A673 (cell line): Measurements from ENCODE around the gene MAP3K1.

Experiments
- EZH2 ChIP-seq: fragments of 200-600 bp; sonication (generic); IDR thresholded peaks from 2 replicates; pipeline ENCODE4 v1.6.1; 2017; ENCODE audit warnings: borderline replicate concordance, low read depth, mild to moderate bottlenecking, mixed read lengths, antibody characterized with exemption, low read length; ENCODE audit not compliant: poor library complexity, severe bottlenecking
- TF ChIP-seq, protein P1 (sequence below): fragments of 300-800, 200-600 bp; sonication (generic); conservative IDR thresholded peaks from 2 replicates; pipeline ENCODE4 v1.5.1; 2017; ENCODE audit warnings: low read depth, mild to moderate bottlenecking, antibody characterized with exemption, low read length, moderate library complexity, mixed read lengths

DNA sequence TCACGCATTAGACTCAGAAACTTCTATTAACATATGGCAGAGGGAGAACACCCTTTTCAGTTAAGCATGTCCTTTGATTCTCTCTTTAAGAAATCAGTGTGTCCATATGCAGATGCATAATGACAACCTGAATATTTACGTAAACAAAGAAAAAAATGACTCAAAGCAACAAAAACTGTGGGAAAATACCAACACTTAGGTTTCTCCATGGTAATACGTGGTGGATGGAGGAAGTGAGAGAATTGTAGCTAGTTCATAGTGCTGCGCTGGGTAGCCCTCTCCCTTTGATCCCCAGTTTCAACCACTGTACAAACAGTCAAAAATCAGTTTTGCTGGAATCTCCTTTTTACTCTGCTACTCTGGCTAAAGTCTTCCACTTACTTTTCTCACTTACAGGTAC, 2.0 kb upstream of the MAP3K1 start:
- TF ChIP-seq, protein P1, sequence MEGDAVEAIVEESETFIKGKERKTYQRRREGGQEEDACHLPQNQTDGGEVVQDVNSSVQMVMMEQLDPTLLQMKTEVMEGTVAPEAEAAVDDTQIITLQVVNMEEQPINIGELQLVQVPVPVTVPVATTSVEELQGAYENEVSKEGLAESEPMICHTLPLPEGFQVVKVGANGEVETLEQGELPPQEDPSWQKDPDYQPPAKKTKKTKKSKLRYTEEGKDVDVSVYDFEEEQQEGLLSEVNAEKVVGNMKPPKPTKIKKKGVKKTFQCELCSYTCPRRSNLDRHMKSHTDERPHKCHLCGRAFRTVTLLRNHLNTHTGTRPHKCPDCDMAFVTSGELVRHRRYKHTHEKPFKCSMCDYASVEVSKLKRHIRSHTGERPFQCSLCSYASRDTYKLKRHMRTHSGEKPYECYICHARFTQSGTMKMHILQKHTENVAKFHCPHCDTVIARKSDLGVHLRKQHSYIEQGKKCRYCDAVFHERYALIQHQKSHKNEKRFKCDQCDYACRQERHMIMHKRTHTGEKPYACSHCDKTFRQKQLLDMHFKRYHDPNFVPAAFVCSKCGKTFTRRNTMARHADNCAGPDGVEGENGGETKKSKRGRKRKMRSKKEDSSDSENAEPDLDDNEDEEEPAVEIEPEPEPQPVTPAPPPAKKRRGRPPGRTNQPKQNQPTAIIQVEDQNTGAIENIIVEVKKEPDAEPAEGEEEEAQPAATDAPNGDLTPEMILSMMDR: no peak
- no peak for TF ChIP-seq EZH2
